ENCODE measurements around the gene DLX2. TPM values are rescaled to one million over a fixed set of nuclear protein-coding genes. Genes with fewer than 3 reads are reported as not detected.

The DLX2 gene
- polyA plus RNA-seq, 3 donors: 0.08 TPM; not detected in 2

DNA sequence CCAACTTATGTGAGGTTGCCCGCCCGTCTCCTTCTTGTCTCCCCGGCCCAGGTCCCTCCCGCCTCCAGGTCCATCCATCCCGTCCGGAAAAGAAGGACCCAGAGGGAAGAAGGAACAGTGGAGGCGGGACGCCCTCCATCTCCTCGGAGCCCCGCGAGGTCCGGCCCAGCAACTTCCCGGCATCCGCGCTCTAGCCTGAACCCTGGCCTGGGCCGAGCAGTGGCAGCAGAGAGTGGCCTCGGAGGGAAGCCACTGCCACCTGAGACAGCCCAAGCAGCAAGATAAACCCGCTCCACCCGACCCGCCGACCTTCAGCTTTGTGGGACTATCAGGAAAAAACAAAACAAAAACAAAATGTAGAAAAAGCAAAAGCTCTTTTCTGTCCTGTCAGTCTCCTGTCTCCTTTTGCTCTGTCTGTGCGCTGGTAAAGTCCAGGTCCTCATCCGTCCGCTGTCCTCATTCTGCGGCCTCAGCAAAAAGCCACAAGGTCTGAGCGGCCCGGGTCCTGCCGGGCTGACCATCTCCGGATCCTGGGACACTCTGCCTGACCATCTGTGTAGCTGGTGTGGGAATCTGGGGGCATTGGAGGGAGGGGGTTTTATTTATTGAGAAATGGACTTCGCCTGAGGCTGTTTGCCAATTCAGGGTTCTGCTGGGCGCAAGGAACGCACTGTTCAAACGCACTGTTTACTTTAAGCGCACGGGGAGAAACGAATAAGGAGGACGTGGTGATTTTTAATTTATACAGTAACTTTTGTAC, 14.3 kb downstream of the DLX2 start:
- no peak for DNase-seq
- Histone ChIP-seq H3K27me3 (ENCODE audit: control insufficient read depth in 2 of 2, insufficient read depth in 2 of 2, low read length in 2 of 2) (peaks cover 90 to 100% of the 10 kb centered on the region in 2 donors), H3K36me3 (replicated peaks in 1 of 2; ENCODE audit: control insufficient read depth in 1 of 2, insufficient read depth in 2 of 2, low read length in 2 of 2) (no peaks in the 10 kb centered on the region), H3K4me3 (replicated peaks in 1 of 3; ENCODE audit: low read depth in 2 of 3, low read length in 3 of 3) (no peak overlapping the region), H3K27ac (ENCODE audit: low read depth in 1 of 2, low read length in 2 of 2) (no peak overlapping the region), H3K4me1 (ENCODE audit: control insufficient read depth in 1 of 2, insufficient read depth in 2 of 2, low read length in 2 of 2) (peaks cover 45 to 56% of the 10 kb centered on the region in 2 donors), H3K9me3 (replicated peaks in 1 of 2; ENCODE audit: control insufficient read depth in 1 of 2, insufficient read depth in 1 of 2, low read length in 2 of 2) (peaks cover 13 to 69% of the 10 kb centered on the region in 2 donors), H3K9ac (ENCODE audit: insufficient read depth, low read length, poor library complexity, severe bottlenecking) (no peak overlapping the region), H3K4me2 (replicated peaks; ENCODE audit: extremely low read depth, low read length, poor library complexity, severe bottlenecking) (no peak overlapping the region), H3K79me2 (ENCODE audit: insufficient read depth, low read length) (no peaks in the 10 kb centered on the region), H4K20me1 (ENCODE audit: insufficient read depth, low read length) (peaks cover 18% of the 10 kb centered on the region), H2AFZ (ENCODE audit: insufficient read depth, low read depth, low read length, poor library complexity, severe bottlenecking) (no peak overlapping the region)
- peaks cover 94 to 98% (median 98%) of the 10 kb centered on the region in 3 donors for H3K27me3 Mint-ChIP-seq (ENCODE audit: low read depth in 3 of 3)
- peaks cover 20 to 38% of the 10 kb centered on the region in 2 donors for H3K36me3 Mint-ChIP-seq
- WGBS (ENCODE audit: insufficient coverage): 11% methylated on average over 29 of the region's 37 CpGs
- peak overlapping the region in 1 of 2 donors; percentile 91 for H3K4me3 Mint-ChIP-seq
- TF ChIP-seq, protein P1, sequence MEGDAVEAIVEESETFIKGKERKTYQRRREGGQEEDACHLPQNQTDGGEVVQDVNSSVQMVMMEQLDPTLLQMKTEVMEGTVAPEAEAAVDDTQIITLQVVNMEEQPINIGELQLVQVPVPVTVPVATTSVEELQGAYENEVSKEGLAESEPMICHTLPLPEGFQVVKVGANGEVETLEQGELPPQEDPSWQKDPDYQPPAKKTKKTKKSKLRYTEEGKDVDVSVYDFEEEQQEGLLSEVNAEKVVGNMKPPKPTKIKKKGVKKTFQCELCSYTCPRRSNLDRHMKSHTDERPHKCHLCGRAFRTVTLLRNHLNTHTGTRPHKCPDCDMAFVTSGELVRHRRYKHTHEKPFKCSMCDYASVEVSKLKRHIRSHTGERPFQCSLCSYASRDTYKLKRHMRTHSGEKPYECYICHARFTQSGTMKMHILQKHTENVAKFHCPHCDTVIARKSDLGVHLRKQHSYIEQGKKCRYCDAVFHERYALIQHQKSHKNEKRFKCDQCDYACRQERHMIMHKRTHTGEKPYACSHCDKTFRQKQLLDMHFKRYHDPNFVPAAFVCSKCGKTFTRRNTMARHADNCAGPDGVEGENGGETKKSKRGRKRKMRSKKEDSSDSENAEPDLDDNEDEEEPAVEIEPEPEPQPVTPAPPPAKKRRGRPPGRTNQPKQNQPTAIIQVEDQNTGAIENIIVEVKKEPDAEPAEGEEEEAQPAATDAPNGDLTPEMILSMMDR (IDR thresholded peaks at IDR 0.05): no peak
- intact Hi-C loops (cut with micrococcal nuclease): no loop called here
- peaks cover 0 to 67% (median 53%) of the 10 kb centered on the region in 7 donors for H3K9me3 Mint-ChIP-seq
- peak overlapping the region in 1 of 7 donors; percentile 42 for H3K27ac Mint-ChIP-seq
- H3K4me1 Mint-ChIP-seq: peaks cover 65% of the 10 kb centered on the region

DNA sequence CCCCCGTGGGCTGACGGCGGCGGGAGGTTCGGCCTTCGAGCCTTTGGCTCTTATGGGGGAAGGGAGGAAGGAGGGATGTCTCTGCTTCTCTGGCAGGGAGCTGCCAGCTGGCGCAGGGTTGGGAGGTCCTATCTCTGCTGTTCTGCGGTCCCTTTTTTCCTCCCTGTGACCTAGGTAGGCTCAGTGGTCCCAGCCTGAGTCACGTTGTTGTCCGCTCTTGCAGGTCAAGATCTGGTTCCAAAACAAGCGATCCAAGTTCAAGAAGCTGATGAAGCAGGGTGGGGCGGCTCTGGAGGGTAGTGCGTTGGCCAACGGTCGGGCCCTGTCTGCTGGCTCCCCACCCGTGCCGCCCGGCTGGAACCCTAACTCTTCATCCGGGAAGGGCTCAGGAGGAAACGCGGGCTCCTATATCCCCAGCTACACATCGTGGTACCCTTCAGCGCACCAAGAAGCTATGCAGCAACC, 14.9 kb downstream of the DLX2 start:
- Mint-ChIP-seq H3K27ac (no peak overlapping the region), H3K27me3 (ENCODE audit: low read depth in 3 of 3) (peaks cover 94 to 98% (median 98%) of the 10 kb centered on the region in 3 donors), H3K36me3 (peaks cover 16 to 34% of the 10 kb centered on the region in 2 donors), H3K9me3 (peaks cover 0 to 65% (median 52%) of the 10 kb centered on the region in 7 donors), H3K4me1 (peaks cover 66% of the 10 kb centered on the region), H3K4me3 (peak overlapping the region in 1 of 2 donors; percentile 91)
- no peak overlapping the region for H2AFZ ChIP-seq (ENCODE audit: insufficient read depth, low read depth, low read length, poor library complexity, severe bottlenecking)
- H3K9me3 ChIP-seq (replicated peaks in 1 of 2; ENCODE audit: control insufficient read depth in 1 of 2, insufficient read depth in 1 of 2, low read length in 2 of 2): peaks cover 13 to 68% of the 10 kb centered on the region in 2 donors
- H3K4me3 ChIP-seq (replicated peaks in 1 of 3; ENCODE audit: low read depth in 2 of 3, low read length in 3 of 3): no peak overlapping the region
- no peak overlapping the region for H3K4me2 ChIP-seq (replicated peaks; ENCODE audit: extremely low read depth, low read length, poor library complexity, severe bottlenecking)
- H4K20me1 ChIP-seq (ENCODE audit: insufficient read depth, low read length): peaks cover 18% of the 10 kb centered on the region
- H3K36me3 ChIP-seq (replicated peaks in 1 of 2; ENCODE audit: control insufficient read depth in 1 of 2, insufficient read depth in 2 of 2, low read length in 2 of 2): no peaks in the 10 kb centered on the region
- H3K4me1 ChIP-seq (ENCODE audit: control insufficient read depth in 1 of 2, insufficient read depth in 2 of 2, low read length in 2 of 2): peaks cover 51 to 57% of the 10 kb centered on the region in 2 donors
- H3K27me3 ChIP-seq (ENCODE audit: control insufficient read depth in 2 of 2, insufficient read depth in 2 of 2, low read length in 2 of 2): peaks cover 90 to 100% of the 10 kb centered on the region in 2 donors
- 8% methylated on average over 15 of the region's 23 CpGs for WGBS (ENCODE audit: insufficient coverage)
- intact Hi-C loops (cut with micrococcal nuclease): no loop called here
- TF ChIP-seq, protein P1 (IDR thresholded peaks at IDR 0.05): no peak
- H3K27ac ChIP-seq (ENCODE audit: low read depth in 1 of 2, low read length in 2 of 2): no peak overlapping the region
- no peak overlapping the region for H3K9ac ChIP-seq (ENCODE audit: insufficient read depth, low read length, poor library complexity, severe bottlenecking)
- no peaks in the 10 kb centered on the region for H3K79me2 ChIP-seq (ENCODE audit: insufficient read depth, low read length)
- DNase-seq: no peak
